Mucosa of rectum (tissue), 2 donors: ENCODE measurements around the gene PKMYT1.
"Not testable (repeated sequence)": the region's sequence is repeated elsewhere in the genome, so short reads cannot be mapped to it uniquely, and the experiment has no call there.

Experiments
- H3K27ac ChIP-seq, 2 donors: one replicate each; pipeline ENCODE4 v1.7.0; 2013; ENCODE audit warnings: inconsistent platforms in 2 of 2, low read depth in 2 of 2, low read length in 2 of 2
- H3K27me3 ChIP-seq, 2 donors: one replicate each; pipeline ENCODE4 v1.7.0; 2013; ENCODE audit warnings: low read length in 2 of 2; ENCODE audit not compliant: control insufficient read depth in 2 of 2, insufficient read depth in 2 of 2
- H3K36me3 ChIP-seq, 2 donors: one replicate each; pipeline ENCODE4 v1.7.0; 2013; ENCODE audit warnings: low read length in 2 of 2; ENCODE audit not compliant: control insufficient read depth in 2 of 2, insufficient read depth in 2 of 2
- H3K4me1 ChIP-seq, 2 donors: one replicate each; pipeline ENCODE4 v1.7.0; 2013; ENCODE audit warnings: low read length in 2 of 2, mild to moderate bottlenecking in 1 of 2; ENCODE audit not compliant: control insufficient read depth in 2 of 2, insufficient read depth in 2 of 2
- H3K4me3 ChIP-seq, 2 donors: one replicate each; pipeline ENCODE4 v1.7.0; 2013; ENCODE audit warnings: low read length in 2 of 2
- H3K9ac ChIP-seq, 2 donors: one replicate each; pipeline ENCODE4 v1.7.0; 2013; ENCODE audit warnings: low read length in 2 of 2, low read depth in 1 of 2, mild to moderate bottlenecking in 1 of 2
- H3K9me3 ChIP-seq, 2 donors: one replicate each; pipeline ENCODE4 v1.7.0; 2013; ENCODE audit warnings: low read length in 2 of 2; ENCODE audit not compliant: control insufficient read depth in 2 of 2
- donor health status: healthy.
- donor health status: Normal muscosa, but diverticular disease.

PKMYT1 gene

DNA sequence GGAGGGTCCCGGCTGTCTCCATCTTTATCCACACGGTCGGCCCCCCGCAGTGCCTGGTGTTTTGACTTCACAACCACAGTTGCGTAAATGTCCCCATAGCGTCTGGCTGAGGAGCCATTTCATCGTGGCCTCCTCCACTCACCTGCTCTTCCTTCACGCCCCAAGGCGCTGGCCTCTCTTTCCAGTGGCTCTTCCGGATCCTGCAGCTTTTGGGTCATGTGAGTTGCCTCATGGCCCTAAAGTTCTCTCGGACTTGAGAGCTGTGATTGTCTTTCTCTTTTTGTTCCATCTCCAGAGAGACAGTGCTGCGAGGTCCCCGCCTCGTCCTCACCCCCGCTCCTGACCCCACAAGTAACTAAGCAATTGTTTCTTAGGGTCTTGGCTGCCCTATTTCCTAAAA lies 45.8 kb downstream of the PKMYT1 start:
- Histone ChIP-seq H3K27ac (no peak overlapping the region), H3K9ac (no peak overlapping the region), H3K27me3 (no peaks in the 10 kb centered on the region), H3K36me3 (peaks cover 21 to 27% of the 10 kb centered on the region in 2 donors), H3K4me1 (no peaks in the 10 kb centered on the region), H3K9me3 (no peaks in the 10 kb centered on the region), H3K4me3 (no peak overlapping the region)

DNA sequence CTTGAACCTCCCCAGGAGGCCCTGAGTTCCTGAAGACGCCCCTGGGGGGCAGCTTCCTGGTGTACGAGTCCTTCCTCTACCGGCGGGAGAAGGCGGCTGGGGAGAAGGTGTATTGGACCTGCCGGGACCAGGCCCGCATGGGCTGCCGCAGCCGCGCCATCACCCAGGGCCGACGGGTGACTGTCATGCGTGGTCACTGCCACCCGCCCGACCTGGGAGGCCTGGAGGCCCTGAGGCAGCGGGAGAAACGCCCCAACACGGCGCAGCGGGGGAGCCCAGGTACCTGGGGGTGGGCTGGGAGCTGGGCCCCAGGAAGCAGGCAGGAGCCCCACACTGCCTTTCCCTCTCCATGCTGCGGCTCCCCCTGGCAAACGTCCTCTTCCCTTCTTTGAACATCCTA lies 46.5 kb downstream of the PKMYT1 start:
- H3K4me3 ChIP-seq: no peak overlapping the region

DNA sequence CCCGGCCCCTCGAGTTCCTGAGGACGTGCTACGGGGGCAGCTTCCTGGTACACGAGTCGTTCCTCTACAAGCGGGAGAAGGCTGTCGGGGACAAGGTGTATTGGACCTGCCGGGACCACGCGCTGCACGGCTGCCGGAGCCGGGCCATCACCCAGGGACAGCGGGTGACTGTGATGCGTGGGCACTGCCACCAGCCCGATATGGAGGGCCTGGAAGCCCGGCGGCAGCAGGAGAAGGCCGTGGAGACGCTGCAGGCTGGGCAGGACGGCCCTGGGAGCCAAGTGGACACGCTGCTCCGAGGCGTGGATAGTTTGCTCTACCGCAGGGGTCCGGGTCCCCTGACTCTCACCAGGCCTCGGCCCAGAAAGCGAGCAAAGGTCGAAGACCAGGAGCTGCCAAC lies 47.1 kb downstream of the PKMYT1 start:
- no peaks in the 10 kb centered on the region for H3K27me3 ChIP-seq
- no peak overlapping the region for H3K9ac ChIP-seq
- no peak overlapping the region for H3K27ac ChIP-seq
- H3K4me3 ChIP-seq: no peak overlapping the region
- H3K4me1 ChIP-seq: no peaks in the 10 kb centered on the region
- peaks cover 18 to 23% of the 10 kb centered on the region in 2 donors for H3K36me3 ChIP-seq
- no peaks in the 10 kb centered on the region for H3K9me3 ChIP-seq

More for the DNA sequence above, 46.5 kb downstream of the PKMYT1 start:
- H3K4me1 ChIP-seq: no peaks in the 10 kb centered on the region
- no peak overlapping the region for H3K9ac ChIP-seq
- no peaks in the 10 kb centered on the region for H3K9me3 ChIP-seq
- no peak overlapping the region for H3K27ac ChIP-seq
- peaks cover 18 to 26% of the 10 kb centered on the region in 2 donors for H3K36me3 ChIP-seq
- H3K27me3 ChIP-seq: no peaks in the 10 kb centered on the region

DNA sequence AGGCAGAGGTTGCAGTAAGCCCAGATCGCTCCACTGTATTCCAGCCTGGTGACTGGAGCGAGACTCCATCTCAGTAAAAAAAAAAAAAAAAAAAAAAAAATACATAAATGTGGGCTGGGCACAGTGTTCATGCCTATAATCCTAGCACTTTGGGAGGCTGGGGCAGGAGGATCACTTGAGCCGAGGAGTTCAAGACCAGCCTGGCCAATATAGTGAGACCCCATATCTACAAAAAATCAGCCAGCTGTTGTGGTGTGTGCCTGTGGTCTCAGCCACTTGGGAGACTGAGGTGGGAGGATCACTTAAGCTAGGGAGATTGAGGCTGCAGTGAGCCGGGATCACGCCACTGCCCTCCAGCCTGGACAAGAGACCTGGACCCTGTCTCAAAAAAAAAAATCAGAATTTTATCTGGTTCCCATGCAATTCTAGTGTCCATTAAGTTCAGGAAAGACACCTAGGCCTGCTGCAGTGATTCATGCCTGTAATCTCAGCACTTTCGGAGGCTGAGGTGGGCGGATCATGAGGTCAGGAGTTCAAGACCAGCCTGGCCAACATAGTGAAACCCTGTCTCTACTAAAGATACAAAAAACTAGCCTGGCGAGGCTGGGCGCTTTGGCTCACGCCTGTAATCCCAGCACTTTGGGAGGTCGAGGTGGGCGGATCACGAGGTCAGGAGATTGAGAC lies 48.9 kb downstream of the PKMYT1 start:
- H3K9me3 ChIP-seq, H3K27me3 ChIP-seq, H3K27ac ChIP-seq, H3K9ac ChIP-seq, H3K4me3 ChIP-seq: not testable (repeated sequence)
- Histone ChIP-seq H3K4me1 (peaks cover 8 to 10% of the 10 kb centered on the region in 2 donors), H3K36me3 (peaks cover 12% of the 10 kb centered on the region in 2 donors)

DNA sequence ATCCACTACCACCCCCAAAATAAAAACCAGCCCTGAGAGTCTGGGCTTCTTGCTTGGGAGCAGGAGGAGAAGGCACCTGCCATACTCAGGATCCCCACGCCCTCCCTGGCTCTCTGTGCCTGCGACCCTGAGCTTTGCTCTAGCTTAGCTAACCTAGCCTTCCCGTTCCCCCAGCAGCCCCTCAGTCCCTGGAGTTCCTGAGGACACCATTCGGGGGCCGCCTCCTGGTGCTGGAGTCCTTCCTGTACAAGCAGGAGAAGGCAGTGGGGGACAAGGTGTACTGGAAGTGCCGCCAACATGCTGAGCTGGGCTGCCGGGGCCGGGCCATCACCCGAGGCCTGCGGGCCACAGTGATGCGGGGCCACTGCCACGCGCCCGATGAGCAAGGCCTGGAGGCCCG lies 50.0 kb downstream of the PKMYT1 start:
- Histone ChIP-seq H3K9ac (no peak overlapping the region), H3K27ac (no peak overlapping the region), H3K36me3 (peaks cover 8 to 12% of the 10 kb centered on the region in 2 donors), H3K4me3 (no peak overlapping the region), H3K4me1 (peaks cover 8 to 10% of the 10 kb centered on the region in 2 donors), H3K9me3 (no peaks in the 10 kb centered on the region), H3K27me3 (no peaks in the 10 kb centered on the region)

DNA sequence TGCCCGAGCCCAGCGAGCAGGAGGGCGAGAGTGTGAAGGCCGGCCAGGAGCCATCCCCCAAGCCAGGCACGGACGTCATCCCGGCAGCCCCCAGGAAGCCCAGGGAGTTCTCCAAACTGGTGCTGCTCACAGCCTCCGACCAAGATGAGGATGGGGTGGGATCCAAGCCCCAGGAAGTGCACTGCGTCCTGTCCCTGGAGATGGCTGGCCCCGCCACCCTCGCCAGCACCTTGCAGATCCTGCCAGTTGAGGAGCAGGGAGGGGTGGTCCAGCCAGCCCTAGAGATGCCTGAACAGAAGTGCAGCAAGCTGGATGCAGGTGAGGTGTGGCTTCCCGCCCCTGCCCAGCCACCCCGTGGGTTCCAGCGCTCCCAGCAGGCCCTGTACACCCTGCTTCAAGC lies 50.6 kb downstream of the PKMYT1 start:
- no peaks in the 10 kb centered on the region for H3K27me3 ChIP-seq
- no peak overlapping the region for H3K27ac ChIP-seq
- H3K9me3 ChIP-seq: no peaks in the 10 kb centered on the region
- no peak overlapping the region for H3K9ac ChIP-seq
- peaks cover 8 to 10% of the 10 kb centered on the region in 2 donors for H3K4me1 ChIP-seq
- peaks cover 8 to 14% of the 10 kb centered on the region in 2 donors for H3K36me3 ChIP-seq
- H3K4me3 ChIP-seq: no peak overlapping the region

DNA sequence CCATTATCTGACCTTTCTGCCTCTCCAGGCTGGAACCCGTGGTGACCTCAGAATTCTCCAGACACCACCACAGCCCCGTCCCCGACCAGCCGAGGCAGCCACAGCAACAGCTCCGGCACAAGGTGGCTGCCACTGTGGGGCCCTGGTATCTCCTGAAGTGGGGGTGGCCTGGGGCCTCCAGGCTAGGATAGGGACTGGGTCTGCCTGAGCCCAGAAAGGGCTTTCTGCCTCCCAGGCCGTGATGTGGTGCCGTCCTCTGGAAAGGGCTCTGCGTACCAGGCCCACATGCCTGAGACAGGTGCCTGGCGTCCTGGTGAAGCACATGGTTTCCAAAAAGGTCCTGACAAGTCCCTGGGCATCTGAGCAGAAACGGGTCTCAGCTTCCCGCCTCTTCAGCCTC lies 51.5 kb downstream of the PKMYT1 start:
- H3K9ac ChIP-seq: no peak overlapping the region
- no peaks in the 10 kb centered on the region for H3K27me3 ChIP-seq
- no peak overlapping the region for H3K27ac ChIP-seq
- H3K36me3 ChIP-seq: peaks cover 0 to 8% of the 10 kb centered on the region in 2 donors
- H3K4me3 ChIP-seq: no peak overlapping the region
- no peaks in the 10 kb centered on the region for H3K9me3 ChIP-seq
- peaks cover 8 to 10% of the 10 kb centered on the region in 2 donors for H3K4me1 ChIP-seq

DNA sequence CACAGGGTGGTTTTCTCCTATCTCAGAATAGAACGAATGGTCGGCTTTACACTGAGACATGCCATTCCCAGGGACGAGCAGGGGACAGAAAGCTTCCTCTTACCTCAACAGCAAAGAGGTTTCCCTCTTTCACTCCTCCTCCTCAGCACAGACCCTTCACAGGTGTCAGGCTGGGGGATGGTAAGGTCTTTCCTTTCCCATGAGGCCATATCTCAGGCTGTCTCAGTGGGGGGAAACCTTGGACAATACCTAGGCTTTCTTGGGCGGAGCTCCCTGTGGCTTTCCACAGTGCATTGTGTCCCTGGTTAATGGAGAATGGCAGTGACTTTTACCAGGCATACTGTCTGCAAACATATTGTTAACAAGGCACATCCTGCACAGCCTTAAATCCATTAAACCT lies 52.1 kb downstream of the PKMYT1 start:
- not testable (repeated sequence) for H3K4me3 ChIP-seq, H3K36me3 ChIP-seq, H3K9ac ChIP-seq, H3K27me3 ChIP-seq, H3K27ac ChIP-seq, H3K9me3 ChIP-seq
- H3K4me1 ChIP-seq: peaks cover 8 to 10% of the 10 kb centered on the region in 2 donors

DNA sequence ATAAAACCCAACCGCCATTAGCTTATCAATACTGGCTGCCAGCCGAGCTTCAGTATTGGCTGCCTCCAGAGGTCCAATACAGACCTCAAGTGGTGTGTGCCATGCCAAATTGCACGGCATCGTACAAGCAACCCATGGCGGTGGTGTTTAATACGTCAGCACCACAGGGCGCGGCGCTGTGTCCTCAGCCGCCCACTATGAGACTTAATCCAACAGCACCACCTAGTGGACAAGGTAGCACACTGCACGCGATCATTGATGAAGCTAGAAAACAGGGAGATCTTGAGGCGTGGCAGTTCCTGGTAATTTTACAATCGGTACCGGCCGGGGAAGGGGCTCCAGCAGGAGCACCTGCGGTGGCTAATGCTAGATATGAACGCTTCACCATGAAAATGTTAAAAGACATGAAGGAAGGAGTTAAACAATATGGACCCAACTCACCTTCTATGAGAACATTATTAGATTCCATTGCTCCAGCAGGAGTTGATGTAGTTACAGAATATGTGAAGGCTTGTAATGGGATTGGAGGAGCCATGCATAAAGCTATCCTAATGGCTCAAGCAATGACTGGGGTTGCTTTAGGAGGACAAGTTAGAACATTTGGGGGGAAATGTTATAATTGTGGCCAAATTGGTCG lies 53.1 kb downstream of the PKMYT1 start:
- Histone ChIP-seq H3K9me3 (no peaks in the 10 kb centered on the region), H3K4me3 (peak overlapping the region in 1 of 2 donors; percentile 62), H3K27me3 (no peaks in the 10 kb centered on the region), H3K36me3 (peaks cover 3 to 13% of the 10 kb centered on the region in 2 donors), H3K4me1 (peaks cover 8 to 10% of the 10 kb centered on the region in 2 donors), H3K27ac (no peak overlapping the region), H3K9ac (no peak overlapping the region)

DNA sequence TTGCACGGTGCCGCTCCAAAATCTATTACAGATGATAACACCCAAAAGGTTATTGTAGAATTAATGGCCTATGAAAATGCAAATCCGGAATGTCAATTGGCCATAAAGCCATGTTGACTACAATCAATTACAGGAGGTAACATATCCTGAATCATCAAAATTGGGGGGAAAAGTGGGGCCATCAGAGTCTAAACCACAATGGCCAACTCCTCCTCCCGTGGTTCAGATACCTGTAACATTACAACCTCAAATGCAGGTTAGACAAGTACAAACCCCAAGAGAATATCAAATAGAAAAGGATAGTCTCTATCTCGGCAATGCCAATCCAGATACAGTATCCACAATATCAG lies 53.6 kb downstream of the PKMYT1 start:
- H3K36me3 ChIP-seq: peaks cover 3 to 14% of the 10 kb centered on the region in 2 donors
- H3K27me3 ChIP-seq: no peaks in the 10 kb centered on the region
- no peak overlapping the region for H3K27ac ChIP-seq
- peaks cover 8 to 10% of the 10 kb centered on the region in 2 donors for H3K4me1 ChIP-seq
- H3K9me3 ChIP-seq: no peaks in the 10 kb centered on the region
- H3K9ac ChIP-seq: peak overlapping the region in 1 of 2 donors; percentile 17
- peak overlapping the region in 1 of 2 donors; percentile 62 for H3K4me3 ChIP-seq
